ENCODE measurements around the gene COL5A2.

DNA sequence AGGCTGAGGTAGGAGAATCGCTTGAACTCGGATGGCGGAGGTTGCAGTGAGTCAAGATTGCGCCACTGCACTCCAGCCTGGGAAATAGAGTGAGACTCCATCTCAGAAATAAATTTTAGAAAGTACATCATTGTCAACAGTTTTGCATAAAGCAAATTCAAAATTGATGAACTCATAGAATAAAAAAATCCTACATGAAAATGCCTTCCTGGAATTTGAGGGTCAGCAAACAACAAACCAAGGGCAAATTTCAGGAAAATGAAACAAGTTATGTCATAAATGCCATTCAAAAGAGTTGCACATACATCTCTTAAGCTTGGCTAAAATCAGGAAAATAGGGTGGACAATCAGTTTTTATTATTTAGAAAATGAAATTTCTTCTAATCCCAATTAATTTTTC lies 45.1 kb downstream of the COL5A2 start:
- TF ChIP-seq, protein P1, sequence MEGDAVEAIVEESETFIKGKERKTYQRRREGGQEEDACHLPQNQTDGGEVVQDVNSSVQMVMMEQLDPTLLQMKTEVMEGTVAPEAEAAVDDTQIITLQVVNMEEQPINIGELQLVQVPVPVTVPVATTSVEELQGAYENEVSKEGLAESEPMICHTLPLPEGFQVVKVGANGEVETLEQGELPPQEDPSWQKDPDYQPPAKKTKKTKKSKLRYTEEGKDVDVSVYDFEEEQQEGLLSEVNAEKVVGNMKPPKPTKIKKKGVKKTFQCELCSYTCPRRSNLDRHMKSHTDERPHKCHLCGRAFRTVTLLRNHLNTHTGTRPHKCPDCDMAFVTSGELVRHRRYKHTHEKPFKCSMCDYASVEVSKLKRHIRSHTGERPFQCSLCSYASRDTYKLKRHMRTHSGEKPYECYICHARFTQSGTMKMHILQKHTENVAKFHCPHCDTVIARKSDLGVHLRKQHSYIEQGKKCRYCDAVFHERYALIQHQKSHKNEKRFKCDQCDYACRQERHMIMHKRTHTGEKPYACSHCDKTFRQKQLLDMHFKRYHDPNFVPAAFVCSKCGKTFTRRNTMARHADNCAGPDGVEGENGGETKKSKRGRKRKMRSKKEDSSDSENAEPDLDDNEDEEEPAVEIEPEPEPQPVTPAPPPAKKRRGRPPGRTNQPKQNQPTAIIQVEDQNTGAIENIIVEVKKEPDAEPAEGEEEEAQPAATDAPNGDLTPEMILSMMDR (IDR thresholded peaks at IDR 0.05; ENCODE audit: insufficient read depth, low read length, poor library complexity, severe bottlenecking), result no peak
- no peak for TF ChIP-seq EZH2phosphoT487 (conservative IDR thresholded peaks at IDR 0.05; ENCODE audit: low read length)
